Measurements from ENCODE around the gene FBXL16.

The FBXL16 gene

GRCh38 chr16:708959-709358 is 3.4 kb upstream of the FBXL16 start:
- Histone ChIP-seq H3K4me1 (ENCODE audit: control insufficient read depth, insufficient read depth, low read length) (peaks cover 5% of the 10 kb centered on the region), H3K27ac (ENCODE audit: extremely low read depth, low read depth, low read length) (no peak overlapping the region), H3K36me3 (ENCODE audit: control insufficient read depth in 2 of 2, insufficient read depth in 1 of 2, low read length in 2 of 2) (no peaks in the 10 kb centered on the region), H3K4me3 (ENCODE audit: low read depth, low read length) (no peak overlapping the region), H3K9me3 (ENCODE audit: control insufficient read depth, insufficient read depth, low read depth, low read length) (no peaks in the 10 kb centered on the region)
- CTCF ChIA-PET: interaction anchor here (1.1 to 5.7 kb wide), 3 partner anchors 13 to 347 kb away, joined by 3 to 119 read pairs (median 7); partner anchors contain the start of genes ANTKMT, CHTF18 and RPUSD1
- no peak for TF ChIP-seq ZSCAN4 (tag by site-specific recombination; IDR thresholded peaks at IDR 0.05)
- TF ChIP-seq ZEB2 (tag by site-specific recombination; IDR thresholded peaks at IDR 0.05): peak; percentile 88
- POLR2A ChIA-PET: interaction anchor here (0.6 to 1.8 kb wide), 8 partner anchors 12 to 417 kb away, joined by 3 to 12 read pairs (median 6); partner anchors contain the start of genes ANTKMT, CHTF18, GNG13 and RPUSD1

- CTCF ChIA-PET: interaction anchor here (0.6 kb wide), 1 partner anchor 570 kb away, joined by 4 read pairs; no protein-coding TSS in a partner anchor
These were observed 2.4 kb upstream of the FBXL16 start for GRCh38 chr16:708019-708418.

GRCh38 chr16:707062-707538 is 1.5 kb upstream of the FBXL16 start:
- Histone ChIP-seq H3K27ac (ENCODE audit: extremely low read depth, low read depth, low read length) (no peak overlapping the region), H3K9me3 (ENCODE audit: control insufficient read depth, insufficient read depth, low read depth, low read length) (no peaks in the 10 kb centered on the region), H3K4me1 (ENCODE audit: control insufficient read depth, insufficient read depth, low read length) (peaks cover 5% of the 10 kb centered on the region), H3K36me3 (ENCODE audit: control insufficient read depth in 2 of 2, insufficient read depth in 1 of 2, low read length in 2 of 2) (no peaks in the 10 kb centered on the region), H3K4me3 (ENCODE audit: low read depth, low read length) (no peak overlapping the region)
- POLR2A ChIA-PET: interaction anchor here (0.6 to 2.3 kb wide), 5 partner anchors 9 to 42 kb away, joined by 3 to 8 read pairs (median 3); partner anchors contain the start of genes ANTKMT and STUB1
- CTCF ChIA-PET: interaction anchor here (1.0 to 1.1 kb wide), 2 partner anchors 9 to 79 kb away, joined by 3 to 5 read pairs; no protein-coding TSS in a partner anchor
- TF ChIP-seq ZBTB49 (tag by site-specific recombination; IDR thresholded peaks at IDR 0.05; ENCODE audit: low read depth) (no peak), KLF17 (tag by site-specific recombination; IDR thresholded peaks at IDR 0.05) (peak; percentile 85), ZIC2 (tag by site-specific recombination; IDR thresholded peaks at IDR 0.05) (peak; percentile 97), ZNF114 (tag by site-specific recombination; IDR thresholded peaks at IDR 0.05) (no peak), KLF1 (tag by site-specific recombination; IDR thresholded peaks at IDR 0.05) (peak; percentile 99), ZNF621 (tag by site-specific recombination; IDR thresholded peaks at IDR 0.05) (no peak), TSHZ1 (tag by site-specific recombination; IDR thresholded peaks at IDR 0.05; ENCODE audit: borderline replicate concordance) (no peak), ZNF654 (tag by site-specific recombination; IDR thresholded peaks at IDR 0.05; ENCODE audit: low read depth) (no peak), ZNF768 (tag by site-specific recombination; IDR thresholded peaks at IDR 0.05) (no peak), ZNF548 (tag by site-specific recombination; IDR thresholded peaks at IDR 0.05) (no peak), SP7 (tag by site-specific recombination; IDR thresholded peaks at IDR 0.05) (no peak), ZNF169 (tag by site-specific recombination; IDR thresholded peaks at IDR 0.05) (no peak), ZNF571 (tag by site-specific recombination; IDR thresholded peaks at IDR 0.05) (no peak), ZNF555 (tag by site-specific recombination; conservative IDR thresholded peaks at IDR 0.05) (no peak), ZNF433 (tag by site-specific recombination; IDR thresholded peaks at IDR 0.05; ENCODE audit: low read depth) (no peak), SP3 (tag by site-specific recombination; IDR thresholded peaks at IDR 0.05) (no peak), INSM2 (tag by site-specific recombination; IDR thresholded peaks at IDR 0.05) (no peak), ZNF600 (tag by site-specific recombination; IDR thresholded peaks at IDR 0.05) (peak; percentile 23; the same call in 1 of the 2 replicates)

More at GRCh38 chr16:708019-708418, 2.4 kb upstream of the FBXL16 start:
- Histone ChIP-seq H3K27ac (ENCODE audit: extremely low read depth, low read depth, low read length) (no peak overlapping the region), H3K9me3 (ENCODE audit: control insufficient read depth, insufficient read depth, low read depth, low read length) (no peaks in the 10 kb centered on the region), H3K4me3 (ENCODE audit: low read depth, low read length) (no peak overlapping the region), H3K36me3 (ENCODE audit: control insufficient read depth in 2 of 2, insufficient read depth in 1 of 2, low read length in 2 of 2) (no peaks in the 10 kb centered on the region), H3K4me1 (ENCODE audit: control insufficient read depth, insufficient read depth, low read length) (peaks cover 5% of the 10 kb centered on the region)
- TF ChIP-seq ZEB2 (tag by site-specific recombination; IDR thresholded peaks at IDR 0.05) (peak; percentile 85), ZNF302 (tag by site-specific recombination; IDR thresholded peaks at IDR 0.05; ENCODE audit: low read depth) (no peak), ZNF24 (tag by site-specific recombination; IDR thresholded peaks at IDR 0.05) (no peak)
- POLR2A ChIA-PET: interaction anchor here (1.2 to 2.3 kb wide), 3 partner anchors 9 to 28 kb away, joined by 3 to 8 read pairs (median 3); partner anchors contain the start of genes ANTKMT and STUB1

All from HEK293 (cell line).